ENCODE measurements around the gene USP20.

- TF ChIP-seq CTCF (IDR thresholded peaks at IDR 0.05) = no peak
- TF ChIP-seq POLR2A (IDR thresholded peaks at IDR 0.05) = no peak
Measured at GRCh38 chr9:129850821-129851550, 15.7 kb downstream of the USP20 start.
